Measurements from ENCODE around the gene ESRRG.

- TF ChIP-seq POLR2A (IDR thresholded peaks at IDR 0.05; ENCODE audit: low read length) = no peak
- TF ChIP-seq GATA1 (IDR thresholded peaks at IDR 0.05; ENCODE audit: low read depth, low read length) = no peak
These were observed 258.7 kb downstream of the ESRRG start for GRCh38 chr1:216464489-216464888.
